Sigmoid colon (tissue), 7 donors: ENCODE measurements around the gene RALGAPB. TPM values are rescaled to one million over a fixed set of nuclear protein-coding genes. Genes with fewer than 3 reads are reported as not detected.
"Not testable (repeated sequence)": the region's sequence is repeated elsewhere in the genome, so short reads cannot be mapped to it uniquely, and the experiment has no call there.

Experiments used
- DNase-seq: peaks from one replicate; pipeline ENCODE4 v3.0.0-alpha.2; 2019
- H3K27ac ChIP-seq, 4 donors: fragments of 200-600 bp; sonication (generic); one replicate each; pipeline ENCODE4 v1.5.1; 2016 to 2019; ENCODE audit warnings: mild to moderate bottlenecking in 1 of 4
- H3K27me3 ChIP-seq, 3 donors: fragments of 200-600 bp; sonication (generic); one replicate each; pipeline ENCODE4 v1.5.1; 2019; ENCODE audit warnings: mild to moderate bottlenecking in 1 of 3
- H3K36me3 ChIP-seq, 4 donors: fragments of 200-600 bp; sonication (generic); one replicate each; pipeline ENCODE4 v1.5.1; 2016 to 2019
- H3K4me1 ChIP-seq, 4 donors: fragments of 200-600 bp; sonication (generic); one replicate each; pipeline ENCODE4 v1.5.1; 2017 to 2019
- H3K4me3 ChIP-seq, 4 donors: fragments of 200-600 bp; sonication (generic); one replicate each; pipeline ENCODE4 v1.5.1; 2017 to 2019; ENCODE audit warnings: mild to moderate bottlenecking in 2 of 4, moderate library complexity in 1 of 4
- H3K9me3 ChIP-seq, 4 donors: fragments of 200-600 bp in 3 of 4; sonication (generic) in 3 of 4; one replicate each; pipeline versions ENCODE4 v1.5.1 to v1.6.1; 2013 to 2019
- EP300 ChIP-seq, 4 donors: sonication (generic); formaldehyde crosslinking; IDR thresholded peaks; one replicate each; pipeline ENCODE4 v1.6.1; 2017; ENCODE audit warnings: antibody characterized with exemption in 4 of 4
- POLR2A ChIP-seq, 2 donors: fragments of 450-650 bp; IDR thresholded peaks; one replicate each; pipeline ENCODE4 v1.6.1; 2016; ENCODE audit warnings: antibody characterized with exemption in 2 of 2, mild to moderate bottlenecking in 2 of 2, moderate library complexity in 2 of 2
- POLR2AphosphoS5 ChIP-seq, 4 donors: sonication (generic); formaldehyde crosslinking; IDR thresholded peaks; one replicate each; pipeline ENCODE4 v1.6.1; 2017; ENCODE audit warnings: antibody characterized with exemption in 4 of 4
- WGBS, 2 donors: extraction: QIAGEN DNeasy Blood & Tissue Kit; methylation state at CpG; one replicate each; pipeline ENCODE4 v1.1.7; 2013; 5-methylcytosine and 5-hydroxymethylcytosine counted together
- intact Hi-C: fragments of 100-400 bp; cut with DNase I; formaldehyde crosslinking; loops from one replicate; pipeline ENCODE4 v1.15.1; 2023
- polyA plus RNA-seq, 3 donors: library from polyadenylated mRNA; stranded (reverse); fragments of 200-250 nt; gene quantifications; one replicate each; pipeline ENCODE4 v1.2.3, GENCODE V29; 2013
- total RNA-seq, 4 donors: library from RNA; depleted of rRNA; stranded (reverse); fragments of >200 nt; gene quantifications; one replicate each; pipeline ENCODE4 v1.1.0, GENCODE V29; 2016
- TF ChIP-seq, protein P1 (sequence below), 4 experiments: fragments of 450-650 bp in 3 of 4; fragments of 200-600 bp in 1 of 4; IDR thresholded peaks; one replicate each; pipeline ENCODE4 v1.5.1; 2016 to 2019; ENCODE audit warnings: antibody characterized with exemption in 4 of 4, mild to moderate bottlenecking in 3 of 4, moderate library complexity in 2 of 4
- donor health status: healthy with polysubstance abuse.
- donor health status: Bipolar disorder and iron deficiency.
- donor health status: healthy.

Gene RALGAPB
- total and polyA plus RNA-seq, 7 donors, result 7.2 to 37.9 (median 29.3) TPM

GRCh38 chr20:38453941-38454340 is 18.7 kb upstream of the RALGAPB start:
- H3K36me3 ChIP-seq, result peaks cover 0 to 25% (median 8%) of the 10 kb centered on the region in 4 donors
- no peak overlapping the region for H3K27ac ChIP-seq
- peak; percentile 30 for DNase-seq
- 50 to 62% methylated on average over 2 of the region's 2 CpGs for WGBS, 2 donors
- intact Hi-C loops, result no loop called here
- TF ChIP-seq, protein P1, sequence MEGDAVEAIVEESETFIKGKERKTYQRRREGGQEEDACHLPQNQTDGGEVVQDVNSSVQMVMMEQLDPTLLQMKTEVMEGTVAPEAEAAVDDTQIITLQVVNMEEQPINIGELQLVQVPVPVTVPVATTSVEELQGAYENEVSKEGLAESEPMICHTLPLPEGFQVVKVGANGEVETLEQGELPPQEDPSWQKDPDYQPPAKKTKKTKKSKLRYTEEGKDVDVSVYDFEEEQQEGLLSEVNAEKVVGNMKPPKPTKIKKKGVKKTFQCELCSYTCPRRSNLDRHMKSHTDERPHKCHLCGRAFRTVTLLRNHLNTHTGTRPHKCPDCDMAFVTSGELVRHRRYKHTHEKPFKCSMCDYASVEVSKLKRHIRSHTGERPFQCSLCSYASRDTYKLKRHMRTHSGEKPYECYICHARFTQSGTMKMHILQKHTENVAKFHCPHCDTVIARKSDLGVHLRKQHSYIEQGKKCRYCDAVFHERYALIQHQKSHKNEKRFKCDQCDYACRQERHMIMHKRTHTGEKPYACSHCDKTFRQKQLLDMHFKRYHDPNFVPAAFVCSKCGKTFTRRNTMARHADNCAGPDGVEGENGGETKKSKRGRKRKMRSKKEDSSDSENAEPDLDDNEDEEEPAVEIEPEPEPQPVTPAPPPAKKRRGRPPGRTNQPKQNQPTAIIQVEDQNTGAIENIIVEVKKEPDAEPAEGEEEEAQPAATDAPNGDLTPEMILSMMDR (IDR thresholded peaks at IDR 0.05), result no peak
- TF ChIP-seq POLR2AphosphoS5 (IDR thresholded peaks at IDR 0.05), result no peak
- no peak for TF ChIP-seq EP300 (IDR thresholded peaks at IDR 0.05)
- no peaks in the 10 kb centered on the region for H3K9me3 ChIP-seq
- no peak overlapping the region for H3K4me3 ChIP-seq
- no peaks in the 10 kb centered on the region for H3K4me1 ChIP-seq
- H3K27me3 ChIP-seq, result no peaks in the 10 kb centered on the region

DNA sequence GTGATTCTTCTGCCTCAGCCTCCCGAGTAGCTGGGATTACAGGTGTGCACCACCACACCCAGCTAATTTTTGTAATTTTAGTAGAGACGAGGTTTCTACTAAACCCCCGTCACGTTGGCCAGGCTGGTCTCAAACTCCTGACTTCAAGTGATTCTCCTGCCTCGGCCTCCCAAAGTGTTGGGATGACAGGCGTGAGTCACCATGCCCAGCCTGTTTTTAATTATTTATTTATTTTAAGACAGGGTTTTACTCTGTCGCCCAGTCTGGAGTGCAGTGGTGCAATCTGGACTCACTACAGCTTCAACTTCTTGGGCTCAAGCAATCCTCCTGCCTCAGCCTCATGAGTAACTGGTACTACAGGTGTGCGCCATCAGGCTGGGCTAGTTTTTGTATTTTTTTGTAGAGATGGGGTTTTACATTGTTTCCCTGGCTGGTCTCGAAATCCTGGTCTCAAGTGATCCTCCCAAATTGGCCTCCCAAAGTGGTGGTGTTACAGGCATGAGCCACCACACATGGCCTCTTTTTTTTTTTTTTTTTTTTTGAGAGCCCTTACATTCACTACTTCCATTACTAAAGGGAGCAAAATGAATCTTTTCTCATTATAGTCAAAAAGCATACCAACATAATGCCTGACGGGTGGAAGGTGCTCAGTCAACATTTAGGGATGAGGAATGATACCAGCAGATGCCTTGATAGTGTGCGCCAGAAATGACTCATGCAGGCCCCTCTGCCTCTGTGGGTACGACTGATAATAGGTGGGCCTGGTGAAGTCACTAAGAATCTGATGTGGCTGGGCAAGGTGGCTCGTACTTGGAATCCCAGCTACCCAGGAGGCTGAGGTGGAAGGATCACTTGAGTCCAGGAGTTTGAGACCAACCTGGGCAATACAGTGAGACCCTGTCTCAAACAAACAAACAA is 17.8 kb upstream of the RALGAPB start:
- Histone ChIP-seq H3K36me3 (peaks cover 0 to 16% (median 5%) of the 10 kb centered on the region in 4 donors), H3K27me3 (no peaks in the 10 kb centered on the region), H3K4me1 (no peaks in the 10 kb centered on the region), H3K9me3 (no peaks in the 10 kb centered on the region), H3K4me3 (no peak overlapping the region), H3K27ac (no peak overlapping the region)
- DNase-seq, result peak; percentile 40
- intact Hi-C loops, result no loop called here
- TF ChIP-seq POLR2AphosphoS5 (IDR thresholded peaks at IDR 0.05) (no peak), POLR2A (IDR thresholded peaks at IDR 0.05) (no peak), EP300 (IDR thresholded peaks at IDR 0.05) (no peak)
- TF ChIP-seq, protein P1 (IDR thresholded peaks at IDR 0.05), result no peak
- WGBS, 2 donors, result 91 to 93% methylated on average over 13 of the region's 13 CpGs

GRCh38 chr20:38458314-38458713 is 14.3 kb upstream of the RALGAPB start:
- Histone ChIP-seq H3K4me1 (no peaks in the 10 kb centered on the region), H3K27ac (no peak overlapping the region), H3K36me3 (no peaks in the 10 kb centered on the region), H3K27me3 (no peaks in the 10 kb centered on the region), H3K4me3 (no peak overlapping the region), H3K9me3 (no peaks in the 10 kb centered on the region)
- TF ChIP-seq EP300 (IDR thresholded peaks at IDR 0.05) (no peak), POLR2AphosphoS5 (IDR thresholded peaks at IDR 0.05) (no peak), POLR2A (IDR thresholded peaks at IDR 0.05) (no peak)
- TF ChIP-seq, protein P1 (IDR thresholded peaks at IDR 0.05), result no peak
- 94% methylated on average over 5 of the region's 5 CpGs for WGBS, 2 donors
- intact Hi-C loops, result no loop called here
- DNase-seq, result peak; percentile 27

DNA sequence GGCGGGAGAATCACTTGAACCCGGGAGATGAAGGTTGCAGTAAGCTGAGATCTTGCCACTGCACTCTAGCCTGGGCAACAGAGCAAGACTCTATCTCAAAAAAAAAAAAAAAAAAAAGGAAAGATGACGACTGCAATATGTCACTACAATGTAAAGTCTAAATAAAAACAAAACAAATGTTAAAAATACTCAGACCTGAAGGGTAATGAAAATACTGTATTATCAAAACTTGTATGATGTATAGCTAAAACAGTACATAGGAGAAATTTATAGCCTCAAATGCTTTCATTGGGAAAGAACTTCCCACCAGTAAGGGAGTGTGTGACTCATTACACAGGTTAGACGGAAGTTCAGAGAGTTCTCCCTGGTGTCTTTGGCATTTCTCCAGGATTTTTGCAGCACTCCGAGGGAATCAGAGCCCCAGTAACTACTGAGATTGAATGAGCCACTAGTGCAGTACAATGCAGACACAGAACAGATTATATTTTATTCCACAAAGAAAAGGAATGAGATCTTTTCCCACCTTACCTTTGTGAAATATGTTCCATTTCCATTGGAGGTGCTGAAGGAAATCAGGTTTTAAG is 12.5 kb upstream of the RALGAPB start:
- no peaks in the 10 kb centered on the region for H3K27me3 ChIP-seq
- no peaks in the 10 kb centered on the region for H3K36me3 ChIP-seq
- intact Hi-C loops, result no loop called here
- H3K9me3 ChIP-seq, result no peaks in the 10 kb centered on the region
- WGBS, 2 donors, result 16 to 53% methylated on average over 5 of the region's 5 CpGs
- H3K4me3 ChIP-seq, result no peak overlapping the region
- TF ChIP-seq POLR2AphosphoS5 (IDR thresholded peaks at IDR 0.05) (no peak), POLR2A (IDR thresholded peaks at IDR 0.05) (no peak), EP300 (IDR thresholded peaks at IDR 0.05) (no peak)
- TF ChIP-seq, protein P1 (IDR thresholded peaks at IDR 0.05), result no peak
- no peaks in the 10 kb centered on the region for H3K4me1 ChIP-seq
- H3K27ac ChIP-seq, result no peak overlapping the region
- DNase-seq, result peak; percentile 39

GRCh38 chr20:38460631-38461030 is 12.0 kb upstream of the RALGAPB start:
- H3K4me1 ChIP-seq, H3K27me3 ChIP-seq, DNase-seq, H3K36me3 ChIP-seq, H3K4me3 ChIP-seq, intact Hi-C loops, H3K27ac ChIP-seq, H3K9me3 ChIP-seq: not testable (repeated sequence)
- 6 to 9% methylated on average over 1 of the region's 2 CpGs for whole genome bisulfite sequencing, 2 donors

DNA sequence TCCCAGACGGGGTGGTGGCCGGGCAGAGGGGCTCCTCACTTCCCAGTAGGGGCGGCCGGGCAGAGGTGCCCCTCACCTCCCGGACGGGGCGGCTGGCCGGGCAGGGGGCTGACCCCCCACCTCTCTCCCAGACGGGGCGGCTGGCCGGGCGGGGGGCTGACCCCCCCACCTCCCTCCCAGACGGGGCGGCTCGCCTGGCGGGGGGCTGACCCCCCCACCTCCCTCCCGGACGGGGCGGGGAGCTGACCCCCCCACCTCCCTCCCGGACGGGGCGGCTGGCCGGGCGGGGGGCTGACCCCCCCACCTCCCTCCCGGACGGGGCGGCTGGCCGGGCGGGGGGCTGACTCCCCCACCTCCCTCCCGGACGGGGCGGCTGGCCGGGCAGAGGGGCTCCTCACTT is 11.5 kb upstream of the RALGAPB start:
- H3K27me3 ChIP-seq, H3K36me3 ChIP-seq, H3K4me1 ChIP-seq, intact Hi-C loops, H3K9me3 ChIP-seq, H3K4me3 ChIP-seq, H3K27ac ChIP-seq: not testable (repeated sequence)
- WGBS, 2 donors, result 80 to 86% methylated on average over 26 to 28 of the region's 33 CpGs
- peak; percentile 10 for DNase-seq

GRCh38 chr20:38461569-38461968 is 11.1 kb upstream of the RALGAPB start:
- H3K36me3 ChIP-seq, H3K27ac ChIP-seq, H3K27me3 ChIP-seq, intact Hi-C loops, H3K4me1 ChIP-seq, H3K4me3 ChIP-seq, H3K9me3 ChIP-seq: not testable (repeated sequence)
- 89 to 90% methylated on average over 30 of the region's 30 CpGs for WGBS, 2 donors
- peak; percentile 45 for DNase-seq
